Caki2 (cell line): Measurements from ENCODE around the gene ITGA8. TPM values are rescaled to one million over a fixed set of nuclear protein-coding genes. Genes with fewer than 3 reads are reported as not detected.

Experiments
- DNase-seq: peaks from one replicate; pipeline ENCODE4 v3.0.0-alpha.2; 2015; ENCODE audit warnings: low read depth
- in situ Hi-C: cut with HindIII; loops from 2 replicates; pipeline ENCODE4 v1.10.0; 2016; ENCODE audit warnings: low sequenced_read_pairs, low pct_unique_long_range_greater_than_20kb, mixed read lengths
- total RNA-seq: library from RNA; depleted of rRNA; stranded (reverse); fragments of >200 nt; shearing (Covaris generic); gene quantifications from 2 replicates; pipeline ENCODE4 v1.2.3, GENCODE V29; 2014; ENCODE audit warnings: low replicate concordance; rRNA removed

ITGA8 gene
- total RNA-seq, 1 experiment from 2014 or later: not detected

DNA sequence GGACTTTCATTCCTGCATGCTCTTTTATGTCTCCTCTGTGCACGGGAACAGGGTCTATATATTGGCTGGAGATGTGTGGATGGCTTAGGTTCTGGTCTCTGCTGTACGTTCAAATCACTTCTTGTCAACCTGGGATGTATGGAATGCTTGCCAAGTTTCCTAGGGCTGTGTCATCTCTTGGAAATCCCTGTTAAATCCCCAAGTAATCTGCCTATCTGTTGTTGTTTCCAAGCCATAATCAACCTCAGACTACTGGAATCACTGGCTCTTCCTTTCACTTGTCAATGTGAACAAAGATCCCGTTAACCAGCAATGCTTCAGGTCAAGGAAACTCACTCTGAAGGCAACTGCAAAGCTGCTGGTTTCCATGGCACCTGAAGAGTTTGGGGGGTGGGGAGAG is 255.3 kb downstream of the ITGA8 start:
- DNase-seq: no peak
- in situ Hi-C loops: no loop called here

Other genes with a start within 250 kb of the ITGA8 start
- 17.0 and 28.8 TPM in 2 replicates for gene MINDY3, start 140.6 kb upstream of the ITGA8 start, total RNA-seq